Left forelimb (tissue), 1 donor: ENCODE data around the gene ERCC8.
A peak's percentile ranks its signal among the peaks of the same experiment; 100 is the strongest.
"Not testable (repeated sequence)": the region's sequence is repeated elsewhere in the genome, so short reads cannot be mapped to it uniquely, and the experiment has no call there.

Experiments
- DNase-seq: peaks from one replicate; pipeline ENCODE4 v3.0.0-alpha.2; 2018; ENCODE audit warnings: low spot score

Gene ERCC8

GRCh38 chr5:60916646-60917045 is 28.2 kb downstream of the ERCC8 start:
- no peak for DNase-seq

GRCh38 chr5:60903356-60903755 is 41.5 kb downstream of the ERCC8 start:
- DNase-seq, result no peak

GRCh38 chr5:60896991-60897390 is 47.9 kb downstream of the ERCC8 start:
- DNase-seq, result no peak

GRCh38 chr5:60893521-60893920 is 51.3 kb downstream of the ERCC8 start:
- DNase-seq, result no peak

GRCh38 chr5:60891667-60892066 is 53.2 kb downstream of the ERCC8 start:
- DNase-seq, result no peak

GRCh38 chr5:60888359-60889061 is 56.4 kb downstream of the ERCC8 start:
- no peak for DNase-seq

GRCh38 chr5:60887746-60888145 is 57.1 kb downstream of the ERCC8 start:
- DNase-seq, result no peak

- DNase-seq, result no peak
These were observed 57.8 kb downstream of the ERCC8 start for GRCh38 chr5:60887096-60887495.

GRCh38 chr5:60886158-60886557 is 58.7 kb downstream of the ERCC8 start:
- DNase-seq, result no peak

- DNase-seq, result no peak
These were observed 61.6 kb downstream of the ERCC8 start for GRCh38 chr5:60883229-60883628.

- DNase-seq, result no peak
These were observed 72.0 kb downstream of the ERCC8 start for GRCh38 chr5:60872892-60873291.

GRCh38 chr5:60870857-60871256 is 74.0 kb downstream of the ERCC8 start:
- no peak for DNase-seq

- not testable (repeated sequence) for DNase-seq
These were observed 84.3 kb downstream of the ERCC8 start for GRCh38 chr5:60860572-60860971.

- no peak for DNase-seq
These were observed 88.8 kb downstream of the ERCC8 start for GRCh38 chr5:60856066-60856465.

- no peak for DNase-seq
These were observed 91.9 kb downstream of the ERCC8 start for GRCh38 chr5:60852940-60853339.

- no peak for DNase-seq
These were observed 92.6 kb downstream of the ERCC8 start for GRCh38 chr5:60852317-60852716.

GRCh38 chr5:60851626-60852025 is 93.2 kb downstream of the ERCC8 start:
- no peak for DNase-seq

- DNase-seq, result no peak
These were observed 98.6 kb downstream of the ERCC8 start for GRCh38 chr5:60846298-60846697.

GRCh38 chr5:60843936-60844905 is 100.6 kb downstream of the ERCC8 start, which contains the start of gene ELOVL7:
Gene ELOVL7 (minus strand): TSS chr5:60844269. CDS start chr5:60787397, 56,872 bp downstream.
- peak; percentile 71 for DNase-seq

- no peak for DNase-seq
These were observed 101.4 kb downstream of the ERCC8 start for GRCh38 chr5:60843386-60843935.

GRCh38 chr5:60842871-60843385 is 101.9 kb downstream of the ERCC8 start:
- no peak for DNase-seq

GRCh38 chr5:60841361-60841760 is 103.5 kb downstream of the ERCC8 start:
- DNase-seq, result no peak
